Stimulated activated CD4-positive, alpha-beta T cell treated with anti-CD3 and anti-CD28 coated beads, Interleukin-4, amount 100 ng/mL, for 1 hour (primary cell): ENCODE data around the gene RNFT1.
"Not testable (repeated sequence)": the region's sequence is repeated elsewhere in the genome, so short reads cannot be mapped to it uniquely, and the experiment has no call there.

ENCODE experiments used
- DNase-seq: peaks from one replicate; pipeline ENCODE4 v3.0.0-alpha.2; 2020

RNFT1 gene

GRCh38 chr17:59920637-59921036 lies 43.9 kb downstream of the RNFT1 start:
- DNase-seq, result not testable (repeated sequence)

GRCh38 chr17:59916446-59916845 lies 48.1 kb downstream of the RNFT1 start:
- no peak for DNase-seq

- DNase-seq, result no peak
Observed at GRCh38 chr17:59914274-59914854, 50.2 kb downstream of the RNFT1 start.

- DNase-seq, result no peak
Observed at GRCh38 chr17:59907467-59907866, 57.1 kb downstream of the RNFT1 start.

GRCh38 chr17:59903455-59903854 lies 61.1 kb downstream of the RNFT1 start:
- DNase-seq, result no peak
